Keratinocyte (primary cell): ENCODE measurements around the gene MRPS35. TPM values are rescaled to one million over a fixed set of nuclear protein-coding genes. Genes with fewer than 3 reads are reported as not detected.

ENCODE experiments used
- DNase-seq: peaks from one replicate; pipeline ENCODE4 v3.0.0-alpha.2; 2011; ENCODE audit warnings: low read depth, missing footprints, low spot score
- FAIRE-seq: peaks from 2 replicates; lab custom pipeline; 2011; peaks lifted over from hg19 to GRCh38; lab: Jason Lieb, UNC
- H2AFZ ChIP-seq: 2 replicates; pipeline ENCODE4 v1.6.0; 2012; ENCODE audit warnings: low read length, control low read depth, inconsistent platforms; ENCODE audit not compliant: control insufficient read depth
- H3K27ac ChIP-seq: 2 replicates; pipeline ENCODE4 v1.5.1; 2011; ENCODE audit warnings: low read length; ENCODE audit not compliant: control insufficient read depth, insufficient read depth
- H3K27me3 ChIP-seq: 3 replicates; pipeline ENCODE4 v1.6.0; 2011; ENCODE audit warnings: low read length; ENCODE audit not compliant: control insufficient read depth, insufficient read depth; ENCODE audit errors: extremely low read depth
- H3K36me3 ChIP-seq, 2 experiments: 2 replicates in 1 of 2; 3 replicates in 1 of 2; pipeline ENCODE4 v1.5.1; 2011; ENCODE audit warnings: low read length in 2 of 2, mild to moderate bottlenecking in 1 of 2; ENCODE audit not compliant: control insufficient read depth in 2 of 2, insufficient read depth in 2 of 2; ENCODE audit errors: extremely low read depth in 1 of 2
- H3K4me1 ChIP-seq: 3 replicates; pipeline ENCODE4 v1.5.1; 2011; ENCODE audit warnings: low read length; ENCODE audit not compliant: control insufficient read depth, insufficient read depth; ENCODE audit errors: extremely low read depth
- H3K4me2 ChIP-seq: 3 replicates; pipeline ENCODE4 v1.6.0; 2011; ENCODE audit warnings: low read depth, low read length; ENCODE audit not compliant: control insufficient read depth, insufficient read depth; ENCODE audit errors: extremely low read depth
- H3K4me3 ChIP-seq, 3 experiments: fragments of 200-600 bp in 1 of 3; sonication (generic) in 1 of 3; 2 replicates in 2 of 3; 3 replicates in 1 of 3; pipeline ENCODE4 v1.5.1; 2011 to 2016; ENCODE audit warnings: low read length in 3 of 3, mild to moderate bottlenecking in 3 of 3, control low read depth in 2 of 3, inconsistent platforms in 1 of 3, low read depth in 1 of 3, mixed read lengths in 1 of 3, mixed run types in 1 of 3, moderate library complexity in 1 of 3; ENCODE audit not compliant: control insufficient read depth in 2 of 3, insufficient read depth in 2 of 3; ENCODE audit errors: extremely low read depth in 1 of 3
- H3K79me2 ChIP-seq: 2 replicates; pipeline ENCODE4 v1.6.0; 2012; ENCODE audit warnings: low read length; ENCODE audit not compliant: control insufficient read depth, insufficient read depth
- H3K9ac ChIP-seq: 3 replicates; pipeline ENCODE4 v1.6.0; 2011; ENCODE audit warnings: low read length; ENCODE audit not compliant: control insufficient read depth, insufficient read depth; ENCODE audit errors: extremely low read depth
- H3K9me1 ChIP-seq: 3 replicates; pipeline ENCODE4 v1.6.0; 2011; ENCODE audit warnings: low read length; ENCODE audit not compliant: control insufficient read depth, insufficient read depth; ENCODE audit errors: extremely low read depth
- H3K9me3 ChIP-seq: 2 replicates; pipeline ENCODE4 v1.5.1; 2012; ENCODE audit warnings: low read depth, low read length; ENCODE audit not compliant: control insufficient read depth
- H4K20me1 ChIP-seq: 3 replicates; pipeline ENCODE4 v1.6.0; 2011; ENCODE audit warnings: low read length; ENCODE audit not compliant: control insufficient read depth, insufficient read depth; ENCODE audit errors: extremely low read depth
- EZH2 ChIP-seq: IDR thresholded peaks from one replicate; pipeline ENCODE4 v1.6.1; 2012; ENCODE audit warnings: inconsistent platforms, mild to moderate bottlenecking, low read length, moderate library complexity
- dilution Hi-C: fragments of 300-500 bp; cut with MboI; formaldehyde crosslinking; loops from one replicate; pipeline ENCODE4 v1.7.0; 2020; ENCODE audit warnings: low sequenced_read_pairs; ENCODE audit not compliant: extremely low pct_ligation_motif_present
- polyA plus RNA-seq, 5 experiments: library from polyadenylated mRNA; depleted of rRNA in 3 of 5; stranded (reverse) in 3 of 5; stranded (forward) in 1 of 5; unstranded in 1 of 5; fragments of >200 nt; gene quantifications; 1 replicate in 1 of 5; 2 replicates in 3 of 5; 3 replicates in 1 of 5; pipeline versions ENCODE4 v1.2.1 to v1.2.3, GENCODE V29; 2011 to 2012; ENCODE audit warnings: missing spikeins in 2 of 5, low read depth in 1 of 5, low replicate concordance in 1 of 5
- TF ChIP-seq, protein P1 (sequence below), 3 experiments: IDR thresholded peaks in 1 of 3; conservative IDR thresholded peaks in 1 of 3; optimal IDR thresholded peaks in 1 of 3; 2 replicates in 2 of 3; 3 replicates in 1 of 3; pipeline versions ENCODE3 to v1.5.1; 2011; ENCODE audit warnings: low read length in 3 of 3, mild to moderate bottlenecking in 3 of 3, moderate library complexity in 2 of 3, control low read depth in 1 of 3, inconsistent platforms in 1 of 3; ENCODE audit not compliant: insufficient read depth in 2 of 3; ENCODE audit errors: extremely low read depth in 1 of 3

The MRPS35 gene
- polyA plus RNA-seq, 1 donor (not counting 4 experiments of a cell fraction or from before 2014, with no cell fraction given) = 60.1 TPM

DNA sequence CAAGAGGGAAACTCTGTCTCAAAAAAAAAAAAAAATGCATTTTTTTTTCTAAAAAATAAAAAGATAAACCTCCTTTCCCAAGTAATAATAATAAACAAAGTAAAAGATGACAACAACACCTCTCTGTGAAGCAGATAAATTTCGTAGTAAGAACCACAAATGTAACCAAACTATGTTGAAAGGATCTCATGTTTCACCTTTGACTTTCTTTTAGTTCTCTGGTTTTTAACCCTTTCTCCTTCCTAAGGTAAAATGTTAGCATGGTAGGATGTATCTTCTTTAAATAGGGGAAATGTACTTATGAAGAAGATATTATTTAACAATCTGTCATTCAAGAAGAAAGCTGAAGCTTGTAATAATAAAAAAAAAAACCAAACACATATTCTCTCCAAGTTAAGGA is 67.6 kb downstream of the MRPS35 start:
- H3K9me1 ChIP-seq = no peaks in the 10 kb centered on the region
- no peaks in the 10 kb centered on the region for H3K27me3 ChIP-seq
- no peak for TF ChIP-seq EZH2
- TF ChIP-seq, protein P1, sequence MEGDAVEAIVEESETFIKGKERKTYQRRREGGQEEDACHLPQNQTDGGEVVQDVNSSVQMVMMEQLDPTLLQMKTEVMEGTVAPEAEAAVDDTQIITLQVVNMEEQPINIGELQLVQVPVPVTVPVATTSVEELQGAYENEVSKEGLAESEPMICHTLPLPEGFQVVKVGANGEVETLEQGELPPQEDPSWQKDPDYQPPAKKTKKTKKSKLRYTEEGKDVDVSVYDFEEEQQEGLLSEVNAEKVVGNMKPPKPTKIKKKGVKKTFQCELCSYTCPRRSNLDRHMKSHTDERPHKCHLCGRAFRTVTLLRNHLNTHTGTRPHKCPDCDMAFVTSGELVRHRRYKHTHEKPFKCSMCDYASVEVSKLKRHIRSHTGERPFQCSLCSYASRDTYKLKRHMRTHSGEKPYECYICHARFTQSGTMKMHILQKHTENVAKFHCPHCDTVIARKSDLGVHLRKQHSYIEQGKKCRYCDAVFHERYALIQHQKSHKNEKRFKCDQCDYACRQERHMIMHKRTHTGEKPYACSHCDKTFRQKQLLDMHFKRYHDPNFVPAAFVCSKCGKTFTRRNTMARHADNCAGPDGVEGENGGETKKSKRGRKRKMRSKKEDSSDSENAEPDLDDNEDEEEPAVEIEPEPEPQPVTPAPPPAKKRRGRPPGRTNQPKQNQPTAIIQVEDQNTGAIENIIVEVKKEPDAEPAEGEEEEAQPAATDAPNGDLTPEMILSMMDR (optimal IDR thresholded peaks at IDR 0.05 in 1 of 3, IDR thresholded peaks at IDR 0.05 in 1 of 3, conservative IDR thresholded peaks at IDR 0.05 in 1 of 3; ENCODE audit: extremely low read depth in 1 of 3, insufficient read depth in 2 of 3, low read length in 3 of 3) = no peak
- no peak for FAIRE-seq
- dilution Hi-C loops = no loop called here
- no peak overlapping the region for H3K27ac ChIP-seq
- H4K20me1 ChIP-seq = no peaks in the 10 kb centered on the region
- H2AFZ ChIP-seq = no peak overlapping the region
- peaks cover 29% of the 10 kb centered on the region for H3K4me1 ChIP-seq
- no peak for DNase-seq
- H3K9ac ChIP-seq = no peak overlapping the region
- no peaks in the 10 kb centered on the region for H3K9me3 ChIP-seq
- peaks cover 0 to 9% of the 10 kb centered on the region in 2 experiments for H3K36me3 ChIP-seq
- no peak overlapping the region for H3K4me3 ChIP-seq
- H3K4me2 ChIP-seq = no peak overlapping the region
- H3K79me2 ChIP-seq = peaks cover 31% of the 10 kb centered on the region

DNA sequence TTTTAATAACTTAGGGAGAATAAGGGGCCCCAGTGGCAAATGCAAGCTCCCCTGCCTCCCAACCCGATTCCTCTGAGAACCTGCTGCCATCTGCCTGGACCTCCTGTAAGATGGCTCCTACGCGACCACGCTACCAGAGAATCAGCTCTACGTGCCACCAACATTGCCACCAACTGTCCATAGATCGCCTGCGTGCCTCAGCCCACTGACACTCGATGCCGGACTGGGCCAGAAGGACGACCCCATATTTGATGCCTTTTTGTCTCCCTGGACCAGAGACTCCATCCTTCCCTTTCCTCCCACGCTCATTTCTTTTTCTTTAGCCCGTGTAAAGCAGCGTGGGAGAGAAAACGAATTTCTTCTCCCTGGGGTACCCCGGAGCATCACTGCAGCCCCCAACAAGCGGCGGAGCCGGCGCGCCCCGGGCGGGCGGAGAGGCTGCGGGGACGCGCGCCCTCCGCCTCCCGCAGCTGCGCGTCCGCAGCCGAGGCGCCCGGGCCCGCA is 68.8 kb downstream of the MRPS35 start:
- dilution Hi-C loops = no loop called here
- FAIRE-seq = no peak
- TF ChIP-seq EZH2 = no peak
- TF ChIP-seq, protein P1 (optimal IDR thresholded peaks at IDR 0.05 in 1 of 3, IDR thresholded peaks at IDR 0.05 in 1 of 3, conservative IDR thresholded peaks at IDR 0.05 in 1 of 3; ENCODE audit: extremely low read depth in 1 of 3, insufficient read depth in 2 of 3, low read length in 3 of 3) = no peak
- H4K20me1 ChIP-seq = no peaks in the 10 kb centered on the region
- no peaks in the 10 kb centered on the region for H3K9me1 ChIP-seq
- no peak for DNase-seq
- peak overlapping the region; percentile 71 to 82 (median 78) for H3K4me3 ChIP-seq
- peak overlapping the region; percentile 89 for H3K9ac ChIP-seq
- H2AFZ ChIP-seq = peak overlapping the region; percentile 98
- H3K9me3 ChIP-seq = no peaks in the 10 kb centered on the region
- H3K79me2 ChIP-seq = peaks cover 41% of the 10 kb centered on the region
- peak overlapping the region; percentile 99 for H3K4me2 ChIP-seq
- H3K36me3 ChIP-seq = peaks cover 0 to 9% of the 10 kb centered on the region in 2 experiments
- H3K4me1 ChIP-seq = peaks cover 23% of the 10 kb centered on the region
- peak overlapping the region; percentile 73 for H3K27ac ChIP-seq
- no peaks in the 10 kb centered on the region for H3K27me3 ChIP-seq
